K562 (cell line): ENCODE measurements around the gene GPR21. TPM values are rescaled to one million over a fixed set of nuclear protein-coding genes. Genes with fewer than 3 reads are reported as not detected.

Experiments used
- ATAC-seq: fragments of 200-7000 bp; cut with Tn5 transposase; 3 replicates; pipeline ENCODE4 v1.9.1; 2020; ENCODE audit warnings: moderate library complexity
- BruUV-seq: library from RNA; stranded (reverse); fragments of 400-500 nt; replicated peaks from 2 replicates; lab custom pipeline; 2021; lab: Mats Ljungman, UMichigan
- CTCF ChIA-PET: fragments of 300-600 bp; formaldehyde crosslinking; extraction: SDS; loops from one replicate; lab custom pipeline; 2021; ENCODE audit warnings: low intra/inter-chr PET ratio; lab: Yijun Ruan, JAX
- POLR2A ChIA-PET: fragments of 300-600, 350-650 bp; sonication (Branson Sonifier 250); formaldehyde crosslinking; extraction: SDS; loops from one replicate; lab custom pipeline; 2021; ENCODE audit warnings: antibody characterized with exemption, inconsistent platforms; lab: Yijun Ruan, JAX
- DNase-seq, 4 experiments: peaks; one replicate each; pipeline versions ENCODE4 v3.0.0 to v3.0.0-alpha.2; 2011 to 2018; ENCODE audit warnings: low spot score in 3 of 4, mixed read lengths in 3 of 4; ENCODE audit errors: extremely low read depth in 1 of 4
- FAIRE-seq: peaks from 2 replicates; lab custom pipeline; 2011; peaks lifted over from hg19 to GRCh38; lab: Jason Lieb, UNC
- H2AFZ ChIP-seq: 2 replicates; pipeline ENCODE4 v1.6.0; 2011; ENCODE audit warnings: low read depth, low read length, control low read depth, inconsistent platforms
- H3K27ac ChIP-seq: fragments of 200-600 bp; 3 replicates; pipeline ENCODE4 v1.8.0; 2011; ENCODE audit warnings: low read depth, mild to moderate bottlenecking, control low read depth, inconsistent platforms, low read length, moderate library complexity, mixed read lengths; ENCODE audit errors: extremely low read depth
- H3K27me3 ChIP-seq, 2 experiments: fragments of 300-600 bp in 1 of 2; 2 replicates in 1 of 2; 3 replicates in 1 of 2; pipeline versions ENCODE4 v1.6.0 to v1.8.0; 2011; ENCODE audit warnings: inconsistent platforms in 2 of 2, low read length in 2 of 2, mild to moderate bottlenecking in 1 of 2, mixed read lengths in 1 of 2, moderate library complexity in 1 of 2; ENCODE audit not compliant: control insufficient read depth in 2 of 2, insufficient read depth in 2 of 2
- H3K36me3 ChIP-seq: fragments of 300-600 bp; 3 replicates; pipeline ENCODE4 v1.8.0; 2011; ENCODE audit warnings: mild to moderate bottlenecking, low read length, inconsistent platforms; ENCODE audit not compliant: control insufficient read depth, insufficient read depth
- H3K4me1 ChIP-seq, 2 experiments: fragments of 200-600 bp in 1 of 2; replicated peaks in 1 of 2; 2 replicates in 1 of 2; 3 replicates in 1 of 2; pipeline versions ENCODE4 v1.5.1 to v1.8.0; 2011; ENCODE audit warnings: inconsistent platforms in 2 of 2, low read length in 2 of 2, mild to moderate bottlenecking in 1 of 2, mixed read lengths in 1 of 2, moderate library complexity in 1 of 2; ENCODE audit not compliant: control insufficient read depth in 2 of 2, insufficient read depth in 2 of 2
- H3K4me2 ChIP-seq: 2 replicates; pipeline ENCODE4 v1.6.1; 2011; ENCODE audit warnings: low read length, control low read depth, inconsistent platforms, mixed read lengths; ENCODE audit not compliant: insufficient read depth
- H3K4me3 ChIP-seq: fragments of 200-600 bp; sonication (generic), shearing (Covaris generic); 2 replicates; pipeline ENCODE4 v1.5.1; 2016; ENCODE audit warnings: control low read depth, inconsistent platforms
- H3K79me2 ChIP-seq: fragments of 200-600 bp; 3 replicates; pipeline ENCODE4 v1.8.0; 2011; ENCODE audit warnings: low read length, inconsistent platforms; ENCODE audit not compliant: control insufficient read depth, insufficient read depth
- H3K9ac ChIP-seq, 2 experiments: 2 replicates each; pipeline versions ENCODE4 v1.6.0 to v1.6.1; 2011; ENCODE audit warnings: low read depth in 2 of 2, low read length in 2 of 2, control low read depth in 1 of 2, inconsistent platforms in 1 of 2, mild to moderate bottlenecking in 1 of 2, mixed read lengths in 1 of 2; ENCODE audit not compliant: insufficient read depth in 1 of 2
- H3K9me1 ChIP-seq: one replicate; pipeline ENCODE4 v1.6.0; 2011; ENCODE audit warnings: inconsistent platforms, mild to moderate bottlenecking, low read length, moderate library complexity; ENCODE audit not compliant: control insufficient read depth, insufficient read depth
- H3K9me3 ChIP-seq: replicated peaks from 2 replicates; pipeline ENCODE4 v1.5.1; 2011; ENCODE audit warnings: low read depth, low read length, inconsistent platforms; ENCODE audit not compliant: control insufficient read depth, insufficient read depth
- H4K20me1 ChIP-seq: replicated peaks from 2 replicates; pipeline ENCODE4 v1.6.1; 2011; ENCODE audit warnings: low read length, inconsistent platforms, mixed read lengths; ENCODE audit not compliant: control insufficient read depth, insufficient read depth
- ARID1B ChIP-seq: fragments of 450-650 bp; IDR thresholded peaks from 2 replicates; pipeline ENCODE4 v1.6.1; 2016; ENCODE audit warnings: antibody characterized with exemption, mild to moderate bottlenecking, inconsistent platforms
- CBFA2T3 ChIP-seq: fragments of 450-650 bp; IDR thresholded peaks from 2 replicates; pipeline ENCODE4 v1.6.1; 2017
- FOXA1 ChIP-seq: fragments of 450-650 bp; IDR thresholded peaks from 2 replicates; pipeline ENCODE4 v1.6.1; 2016; ENCODE audit warnings: mild to moderate bottlenecking, borderline replicate concordance
- NR4A1 ChIP-seq, 2 experiments: fragments of 250-450 bp in 1 of 2; fragments of 450-650 bp in 1 of 2; sonication (Bioruptor Pico) in 1 of 2; IDR thresholded peaks; 2 replicates each; pipeline versions ENCODE4 v1.4.0 to v1.6.1; 2016 to 2020; ENCODE audit warnings: mild to moderate bottlenecking in 2 of 2, missing compliant biosample characterization in 1 of 2, missing genetic modification characterization in 1 of 2, moderate library complexity in 1 of 2
- PTBP1 ChIP-seq: fragments of 200-400 bp; formaldehyde crosslinking; IDR thresholded peaks from 2 replicates; pipeline ENCODE4 v1.6.1; 2017; ENCODE audit warnings: low read depth, low read length
- TAL1 ChIP-seq: fragments of 450-650 bp; IDR thresholded peaks from 2 replicates; pipeline ENCODE4 v1.6.1; 2016; ENCODE audit warnings: mild to moderate bottlenecking
- ZFPM2 ChIP-seq: fragments of 250-450 bp; sonication (Bioruptor Pico); IDR thresholded peaks from 2 replicates; pipeline ENCODE4 v1.5.1; 2022; ENCODE audit warnings: mild to moderate bottlenecking
- WGBS: fragments of 100-300 bp; shearing (Covaris generic); methylation state at CpG from one replicate; pipeline ENCODE4 v1.1.6; 2016; ENCODE audit warnings: low coverage, mixed read lengths; ENCODE audit not compliant: insufficient coverage; ENCODE audit errors: missing lambda C conversion rate; 5-methylcytosine and 5-hydroxymethylcytosine counted together
- in situ Hi-C: fragments of 300-500 bp; cut with MboI; formaldehyde crosslinking; loops from 4 replicates; pipeline ENCODE4 v1.15.0; 2018; ENCODE audit warnings: inconsistent platforms, mixed read lengths
- intact Hi-C: fragments of 100-400 bp; cut with micrococcal nuclease; formaldehyde crosslinking; loops from 2 replicates; pipeline ENCODE4 v1.14.2; 2022
- polyA plus RNA-seq, 8 experiments: library from polyadenylated mRNA; depleted of rRNA in 4 of 8; stranded (reverse) in 5 of 8; unstranded in 3 of 8; fragments of >200 nt; fragmentation: Nextera tagmentation in 2 of 8; fragmentation: Illumina TruSeq in 1 of 8; extraction: Ambion mirVana in 2 of 8; extraction: Trizol in 1 of 8; gene quantifications; 2 replicates each; pipeline versions ENCODE4 v1.2.1 to v1.2.3, GENCODE V29; 2011 to 2014; ENCODE audit warnings: inconsistent platforms in 1 of 8, missing spikeins in 1 of 8
- total RNA-seq, 7 experiments: library from RNA; depleted of rRNA in 6 of 7; stranded (reverse); fragments of >200 nt in 6 of 7; fragmentation: Illumina TruSeq in 2 of 7; extraction: Trizol in 2 of 7; gene quantifications; 2 replicates each; pipeline versions ENCODE4 v1.2.1 to v1.2.3, GENCODE V29; 2011 to 2021; ENCODE audit warnings: low replicate concordance in 1 of 7

GPR21 gene
- total and polyA plus RNA-seq, 9 of the 15 experiments (the other 6 are each of a cell fraction or from before 2014, with no cell fraction given), result 0.16 to 0.83 (median 0.36) TPM; not detected in 6

DNA sequence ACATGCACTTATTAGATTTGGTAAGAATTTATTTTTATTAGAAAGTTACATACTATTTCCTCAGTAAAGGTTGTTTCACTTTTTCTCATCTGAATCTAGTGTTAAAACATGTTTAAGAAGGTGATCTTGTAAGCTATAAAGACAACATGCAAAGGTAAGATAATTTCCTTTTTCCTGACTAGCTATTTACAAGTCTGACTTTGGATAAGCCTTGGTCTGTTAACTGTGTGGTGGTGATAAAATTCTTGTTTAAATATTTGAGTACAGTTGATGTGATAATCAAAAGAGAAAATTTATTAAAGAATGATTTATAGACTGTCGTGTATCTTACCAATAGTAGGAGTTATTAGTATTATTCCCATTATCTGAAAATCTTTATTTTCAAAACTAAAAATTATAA, 36.9 kb upstream of the GPR21 start:
- Histone ChIP-seq H3K9ac (no peak overlapping the region), H3K4me2 (no peak overlapping the region), H3K9me3 (no peaks in the 10 kb centered on the region), H3K79me2 (no peaks in the 10 kb centered on the region), H4K20me1 (no peaks in the 10 kb centered on the region), H3K4me1 (peaks cover 0 to 9% of the 10 kb centered on the region in 2 experiments; a peak in 2 of 5 replicates), H2AFZ (no peak overlapping the region), H3K9me1 (no peaks in the 10 kb centered on the region), H3K27me3 (no peaks in the 10 kb centered on the region), H3K27ac (no peak overlapping the region), H3K36me3 (peaks cover 28% of the 10 kb centered on the region; the same call in 2 of the 3 replicates), H3K4me3 (no peak overlapping the region)
- ChIA-PET POLR2A (interaction anchor here (0.5 kb wide), 1 partner anchor 23 kb away, joined by 3 read pairs; no protein-coding TSS in a partner anchor), CTCF (no interaction called here)
- intact Hi-C loops (loop anchor here (5.0 kb wide), 1 partner anchor 356 kb away; no protein-coding TSS in a partner anchor), in situ Hi-C loops (no loop called here)
- no peak for ATAC-seq
- no TSS peak for BruUV-seq
- TF ChIP-seq PTBP1, result no peak
- no peak for TF ChIP-seq FOXA1
- 0 out of 2 replicates have a peak, but pooled peaks have one; percentile 8 for TF ChIP-seq ARID1B
- TF ChIP-seq CBFA2T3, result peak; percentile 27; the same call in 1 of the 2 replicates
- no peak for TF ChIP-seq ZFPM2 (CRISPR knock-in tag)
- no peak for TF ChIP-seq NR4A1 (CRISPR knock-in tag; IDR thresholded peaks at IDR 0.05)
- no peak for TF ChIP-seq NR4A1 (tag; IDR thresholded peaks at IDR 0.05)
- TF ChIP-seq TAL1, result peak; percentile 28; the same call in 1 of the 2 replicates
- no peak for DNase-seq
- 32% methylated on average over 1 of the region's 1 CpG for WGBS
- no peak for FAIRE-seq
